HCT116 (cell line): ENCODE results near the gene CDHR4. TPM values are rescaled to one million over a fixed set of nuclear protein-coding genes. Genes with fewer than 3 reads are reported as not detected.

Experiments
- ATAC-seq: fragments of 200-7000 bp; cut with Tn5 transposase; 2 replicates; pipeline ENCODE4 v1.9.1; 2020; ENCODE audit warnings: mild to moderate bottlenecking, moderate library complexity
- BruUV-seq: library from RNA; stranded (reverse); fragments of 400-500 nt; replicated peaks from 2 replicates; lab custom pipeline; 2021; lab: Mats Ljungman, UMichigan
- CTCF ChIA-PET: fragments of 300-600 bp; sonication (Branson Sonifier 250); formaldehyde crosslinking; loops from one replicate; lab custom pipeline; 2021; ENCODE audit warnings: antibody characterized with exemption; lab: Charles Lee
- POLR2A ChIA-PET: fragments of 300-600, 350-600 bp; sonication (Branson Sonifier 250); formaldehyde crosslinking; loops from one replicate; lab custom pipeline; 2021; ENCODE audit warnings: antibody characterized with exemption; lab: Charles Lee
- RAD21 ChIA-PET, 2 experiments: fragments of 300-600 bp; sonication (Branson Sonifier 250); formaldehyde crosslinking; loops; one replicate each; lab custom pipeline; 2023; ENCODE audit warnings: low total read pairs in 2 of 2; ENCODE audit not compliant: uncharacterized antibody in 2 of 2, unreplicated experiment in 2 of 2, low non-redundant PET in 1 of 2; lab: Charles Lee
- DNase-seq: peaks from one replicate; pipeline ENCODE4 v3.0.0-alpha.2; 2010; ENCODE audit warnings: low read depth, low spot score
- H2AFZ ChIP-seq: fragments of 200-600 bp; shearing (Covaris generic), sonication (generic); 2 replicates; pipeline ENCODE4 v1.6.1; 2017; ENCODE audit warnings: low read depth, mixed run types, mixed read lengths, antibody characterized with exemption, low read length; ENCODE audit not compliant: poor library complexity, severe bottlenecking
- H3K27ac ChIP-seq: 2 replicates; pipeline ENCODE4 v1.5.1; 2012; ENCODE audit warnings: low read depth, low read length
- H3K27me3 ChIP-seq: fragments of 200-600 bp; sonication (generic); 2 replicates; pipeline ENCODE4 v1.6.1; 2016; ENCODE audit warnings: mixed run types, low read length, mixed read lengths; ENCODE audit not compliant: insufficient read depth
- H3K36me3 ChIP-seq, 2 experiments: fragments of 200-500 bp in 1 of 2; fragments of 200-600 bp in 1 of 2; sonication (Bioruptor generic) in 1 of 2; sonication (generic) in 1 of 2; 2 replicates each; pipeline versions ENCODE4 v1.5.1 to v1.6.1; 2014 to 2016; ENCODE audit warnings: low read length in 2 of 2, inconsistent platforms in 1 of 2, mixed read lengths in 1 of 2, mixed run types in 1 of 2; ENCODE audit not compliant: insufficient read depth in 2 of 2, control insufficient read depth in 1 of 2
- H3K4me1 ChIP-seq, 2 experiments: fragments of 200-600 bp in 1 of 2; sonication (generic) in 1 of 2; 2 replicates each; pipeline versions ENCODE4 v1.5.1 to v1.6.1; 2012 to 2017; ENCODE audit warnings: low read length in 2 of 2, inconsistent platforms in 1 of 2, mild to moderate bottlenecking in 1 of 2, mixed read lengths in 1 of 2, mixed run types in 1 of 2, moderate library complexity in 1 of 2; ENCODE audit not compliant: insufficient read depth in 2 of 2, control insufficient read depth in 1 of 2
- H3K4me2 ChIP-seq: fragments of 200-600 bp; sonication (generic); 2 replicates; pipeline ENCODE4 v1.6.1; 2017; ENCODE audit warnings: mixed run types, low read length, mixed read lengths
- H3K4me3 ChIP-seq, 2 experiments: fragments of 200-600 bp in 1 of 2; sonication (generic) in 1 of 2; replicated peaks in 1 of 2; 2 replicates each; pipeline ENCODE4 v1.5.1; 2011 to 2016; ENCODE audit warnings: low read length in 2 of 2, control low read depth in 1 of 2, low read depth in 1 of 2, mild to moderate bottlenecking in 1 of 2, mixed read lengths in 1 of 2, mixed run types in 1 of 2
- H3K79me2 ChIP-seq: fragments of 200-600 bp; sonication (generic); 2 replicates; pipeline ENCODE4 v1.6.1; 2017; ENCODE audit warnings: mild to moderate bottlenecking, mixed run types, low read length, moderate library complexity, mixed read lengths; ENCODE audit not compliant: insufficient read depth
- H3K9ac ChIP-seq: fragments of 200-600 bp; sonication (generic); 2 replicates; pipeline ENCODE4 v1.6.1; 2016; ENCODE audit warnings: low read length, mixed read lengths
- H3K9me2 ChIP-seq: fragments of 200-600 bp; sonication (generic), shearing (Covaris generic); 2 replicates; pipeline ENCODE4 v1.6.1; 2017; ENCODE audit warnings: mixed run types, mild to moderate bottlenecking, moderate library complexity; ENCODE audit not compliant: insufficient read depth
- H3K9me3 ChIP-seq, 2 experiments: fragments of 200-500 bp in 1 of 2; fragments of 200-600 bp in 1 of 2; sonication (Bioruptor generic) in 1 of 2; sonication (generic) in 1 of 2; 2 replicates each; pipeline ENCODE4 v1.6.1; 2014 to 2017; ENCODE audit warnings: low read length in 2 of 2, mixed read lengths in 2 of 2, inconsistent platforms in 1 of 2, low read depth in 1 of 2, mild to moderate bottlenecking in 1 of 2, mixed run types in 1 of 2, moderate library complexity in 1 of 2; ENCODE audit not compliant: control insufficient read depth in 1 of 2, insufficient read depth in 1 of 2
- H4K20me1 ChIP-seq: fragments of 200-600 bp; sonication (generic), shearing (Covaris generic); 2 replicates; pipeline ENCODE4 v1.6.1; 2017; ENCODE audit warnings: mixed run types, mild to moderate bottlenecking, moderate library complexity; ENCODE audit not compliant: insufficient read depth
- CBX3 ChIP-seq: IDR thresholded peaks from 2 replicates; pipeline ENCODE4 v1.6.1; 2012; ENCODE audit warnings: low read depth
- CEBPB ChIP-seq: IDR thresholded peaks from 2 replicates; pipeline ENCODE4 v1.6.1; 2012; ENCODE audit warnings: low read depth
- CTCF ChIP-seq, 3 experiments: fragments of 200-600 bp in 1 of 3; sonication (generic) in 1 of 3; IDR thresholded peaks in 2 of 3; conservative IDR thresholded peaks in 1 of 3; 2 replicates each; pipeline ENCODE4 v1.5.1; 2012 to 2017; ENCODE audit warnings: low read depth in 2 of 3, low read length in 2 of 3, antibody characterized with exemption in 1 of 3, borderline replicate concordance in 1 of 3, control low read depth in 1 of 3, mild to moderate bottlenecking in 1 of 3, mixed read lengths in 1 of 3, mixed run types in 1 of 3, moderate library complexity in 1 of 3; ENCODE audit not compliant: insufficient read depth in 1 of 3
- EGR1 ChIP-seq: IDR thresholded peaks from 2 replicates; pipeline ENCODE4 v1.6.1; 2012; ENCODE audit warnings: low read depth
- ELF1 ChIP-seq: IDR thresholded peaks from 2 replicates; pipeline ENCODE4 v1.6.1; 2012; ENCODE audit warnings: low read depth, borderline replicate concordance
- EZH2 ChIP-seq: fragments of 200-600 bp; sonication (generic); IDR thresholded peaks from 2 replicates; pipeline ENCODE4 v1.6.1; 2017; ENCODE audit warnings: antibody characterized with exemption, mixed run types
- EZH2phosphoT487 ChIP-seq: fragments of 200-600 bp; IDR thresholded peaks from 2 replicates; pipeline ENCODE4 v1.6.1; 2018; ENCODE audit warnings: antibody characterized with exemption, borderline replicate concordance
- FOSL1 ChIP-seq: IDR thresholded peaks from 2 replicates; pipeline ENCODE4 v1.6.1; 2012; ENCODE audit warnings: low read depth
- JUND ChIP-seq: IDR thresholded peaks from 2 replicates; pipeline ENCODE4 v1.6.1; 2012
- POLR2AphosphoS5 ChIP-seq: IDR thresholded peaks from 2 replicates; pipeline ENCODE4 v1.6.1; 2011; ENCODE audit warnings: mild to moderate bottlenecking, low read depth, low read length, moderate library complexity
- RAD21 ChIP-seq: IDR thresholded peaks from 2 replicates; pipeline ENCODE4 v1.6.1; 2012; ENCODE audit warnings: low read depth, mild to moderate bottlenecking
- SIN3A ChIP-seq: IDR thresholded peaks from 2 replicates; pipeline ENCODE4 v1.6.1; 2012; ENCODE audit warnings: low read depth
- SP1 ChIP-seq: IDR thresholded peaks from 2 replicates; pipeline ENCODE4 v1.6.1; 2012; ENCODE audit warnings: low read depth
- SRF ChIP-seq: IDR thresholded peaks from 2 replicates; pipeline ENCODE4 v1.6.1; 2012; ENCODE audit warnings: low read depth
- ZFX ChIP-seq: fragments of 450-650 bp; IDR thresholded peaks from 2 replicates; pipeline ENCODE4 v1.6.1; 2017
- intact Hi-C: fragments of 100-400 bp; cut with micrococcal nuclease; formaldehyde crosslinking; loops from 2 replicates; pipeline ENCODE4 v1.10.0; 2022
- total RNA-seq: library from RNA; stranded (reverse); gene quantifications from one replicate; pipeline ENCODE4 v1.2.1, GENCODE V29; 2021; ENCODE audit not compliant: unreplicated experiment
- TF ChIP-seq, protein P1 (sequence below): IDR thresholded peaks from 2 replicates; pipeline ENCODE4 v1.6.1; 2011; ENCODE audit warnings: mild to moderate bottlenecking, low read length, moderate library complexity; ENCODE audit not compliant: insufficient replicate concordance; ENCODE audit errors: extremely low read depth
- TF ChIP-seq, protein P2 (sequence below): IDR thresholded peaks from 2 replicates; pipeline ENCODE4 v1.6.1; 2012

CDHR4 gene
- total RNA-seq, 1 experiment from 2014 or later, result not detected

DNA sequence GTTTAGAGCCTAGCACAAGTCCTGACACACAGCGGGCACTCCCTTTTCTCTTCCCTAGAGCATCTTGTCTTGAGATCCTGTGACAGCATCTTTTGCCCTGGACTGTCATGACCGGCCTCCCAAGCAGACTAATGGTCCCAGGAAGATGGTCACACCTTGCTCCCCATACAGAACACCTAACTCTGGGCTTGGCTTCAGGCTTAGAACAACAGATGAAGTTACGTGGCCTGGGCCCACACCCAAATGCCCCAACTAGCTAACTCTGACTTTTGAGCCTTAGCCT lies 12.6 kb downstream of the CDHR4 start:
- Histone ChIP-seq H3K4me3 (peak overlapping the region; percentile 54 to 90), H3K4me2 (peak overlapping the region; percentile 97), H3K36me3 (peaks cover 2 to 3% of the 10 kb centered on the region in 2 experiments; a peak in 1 of 4 replicates), H2AFZ (no peak overlapping the region), H3K9ac (peak overlapping the region; percentile 89), H3K9me2 (no peaks in the 10 kb centered on the region), H3K9me3 (no peaks in the 10 kb centered on the region), H3K4me1 (peaks cover 7 to 18% of the 10 kb centered on the region in 2 experiments; a peak in 3 of 4 replicates), H3K27ac (peak overlapping the region; percentile 61), H4K20me1 (no peaks in the 10 kb centered on the region), H3K79me2 (peaks cover 41% of the 10 kb centered on the region), H3K27me3 (no peaks in the 10 kb centered on the region)
- ATAC-seq (no peak), DNase-seq (no peak)
- intact Hi-C loops, result no loop called here
- ChIA-PET RAD21 (no interaction called here), CTCF (interaction anchor here (2.9 kb wide), 1 partner anchor 16 kb away, joined by 15 read pairs; the partner anchor contains the start of gene INKA1), POLR2A (no interaction called here)
- BruUV-seq, result TSS peak; percentile 98
- TF ChIP-seq EGR1 (no peak), ELF1 (no peak), EZH2phosphoT487 (no peak), CTCF (IDR thresholded peaks at IDR 0.05 in 2 of 3, conservative IDR thresholded peaks at IDR 0.05 in 1 of 3; ENCODE audit: borderline replicate concordance in 1 of 3, insufficient read depth in 1 of 3, low read depth in 2 of 3, low read length in 2 of 3) (no peak), POLR2AphosphoS5 (no peak), ZFX (no peak), CEBPB (no peak), FOSL1 (no peak), RAD21 (no peak), SP1 (no peak), CBX3 (no peak), SRF (no peak), JUND (no peak), EZH2 (no peak), SIN3A (no peak)
- TF ChIP-seq, protein P1, sequence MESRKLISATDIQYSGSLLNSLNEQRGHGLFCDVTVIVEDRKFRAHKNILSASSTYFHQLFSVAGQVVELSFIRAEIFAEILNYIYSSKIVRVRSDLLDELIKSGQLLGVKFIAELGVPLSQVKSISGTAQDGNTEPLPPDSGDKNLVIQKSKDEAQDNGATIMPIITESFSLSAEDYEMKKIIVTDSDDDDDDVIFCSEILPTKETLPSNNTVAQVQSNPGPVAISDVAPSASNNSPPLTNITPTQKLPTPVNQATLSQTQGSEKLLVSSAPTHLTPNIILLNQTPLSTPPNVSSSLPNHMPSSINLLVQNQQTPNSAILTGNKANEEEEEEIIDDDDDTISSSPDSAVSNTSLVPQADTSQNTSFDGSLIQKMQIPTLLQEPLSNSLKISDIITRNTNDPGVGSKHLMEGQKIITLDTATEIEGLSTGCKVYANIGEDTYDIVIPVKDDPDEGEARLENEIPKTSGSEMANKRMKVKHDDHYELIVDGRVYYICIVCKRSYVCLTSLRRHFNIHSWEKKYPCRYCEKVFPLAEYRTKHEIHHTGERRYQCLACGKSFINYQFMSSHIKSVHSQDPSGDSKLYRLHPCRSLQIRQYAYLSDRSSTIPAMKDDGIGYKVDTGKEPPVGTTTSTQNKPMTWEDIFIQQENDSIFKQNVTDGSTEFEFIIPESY, result no peak
- TF ChIP-seq, protein P2, sequence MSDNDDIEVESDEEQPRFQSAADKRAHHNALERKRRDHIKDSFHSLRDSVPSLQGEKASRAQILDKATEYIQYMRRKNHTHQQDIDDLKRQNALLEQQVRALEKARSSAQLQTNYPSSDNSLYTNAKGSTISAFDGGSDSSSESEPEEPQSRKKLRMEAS, result no peak
